ENCODE measurements around the gene USP20.

Gene USP20

DNA sequence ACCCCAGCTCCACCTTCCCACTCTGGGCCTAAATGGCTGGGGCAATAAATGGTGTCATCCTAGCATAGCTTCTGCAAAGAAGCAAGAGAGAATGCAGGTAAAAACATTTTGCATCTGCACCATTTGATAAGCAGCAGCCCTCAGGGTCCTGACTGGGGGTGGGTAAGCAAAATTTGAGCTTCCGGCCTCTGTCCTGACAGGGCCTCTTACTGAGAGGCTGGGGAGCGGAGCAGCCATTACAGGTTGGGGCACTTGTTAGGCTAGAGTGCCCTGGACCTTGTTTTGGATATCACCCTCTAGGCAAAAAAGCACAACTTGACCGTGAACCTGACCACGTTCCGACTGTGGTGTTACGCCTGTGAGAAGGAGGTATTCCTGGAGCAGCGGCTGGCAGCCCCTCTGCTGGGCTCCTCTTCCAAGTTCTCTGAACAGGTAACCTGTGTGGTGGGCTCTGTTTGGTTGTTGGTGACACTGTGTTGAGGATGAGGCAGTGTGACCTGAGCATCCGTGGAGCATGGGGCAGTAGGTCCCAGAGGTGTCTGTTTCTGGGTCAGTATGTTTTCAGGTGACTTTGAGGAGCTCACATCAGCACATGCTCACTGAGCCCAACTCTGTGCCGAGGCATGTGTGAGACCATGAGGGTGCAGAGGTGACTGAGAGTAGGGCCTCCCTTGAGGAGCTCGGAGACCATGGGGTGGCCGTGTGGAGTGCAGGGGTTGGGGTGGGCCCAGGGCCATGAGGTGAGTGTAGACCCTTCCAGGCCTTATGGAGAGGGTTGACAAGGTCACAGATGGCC is 23.1 kb downstream of the USP20 start:
- FAIRE-seq (no peak), DNase-seq (ENCODE audit: insufficient read length) (no peak)
- TF ChIP-seq POLR2AphosphoS5 (IDR thresholded peaks at IDR 0.05; ENCODE audit: low read depth, low read length): no peak
- no peak for TF ChIP-seq POLR2A (IDR thresholded peaks at IDR 0.05; ENCODE audit: low read depth, low read length)
- TF ChIP-seq TAF1 (IDR thresholded peaks at IDR 0.05; ENCODE audit: borderline replicate concordance, low read depth, low read length): no peak

DNA sequence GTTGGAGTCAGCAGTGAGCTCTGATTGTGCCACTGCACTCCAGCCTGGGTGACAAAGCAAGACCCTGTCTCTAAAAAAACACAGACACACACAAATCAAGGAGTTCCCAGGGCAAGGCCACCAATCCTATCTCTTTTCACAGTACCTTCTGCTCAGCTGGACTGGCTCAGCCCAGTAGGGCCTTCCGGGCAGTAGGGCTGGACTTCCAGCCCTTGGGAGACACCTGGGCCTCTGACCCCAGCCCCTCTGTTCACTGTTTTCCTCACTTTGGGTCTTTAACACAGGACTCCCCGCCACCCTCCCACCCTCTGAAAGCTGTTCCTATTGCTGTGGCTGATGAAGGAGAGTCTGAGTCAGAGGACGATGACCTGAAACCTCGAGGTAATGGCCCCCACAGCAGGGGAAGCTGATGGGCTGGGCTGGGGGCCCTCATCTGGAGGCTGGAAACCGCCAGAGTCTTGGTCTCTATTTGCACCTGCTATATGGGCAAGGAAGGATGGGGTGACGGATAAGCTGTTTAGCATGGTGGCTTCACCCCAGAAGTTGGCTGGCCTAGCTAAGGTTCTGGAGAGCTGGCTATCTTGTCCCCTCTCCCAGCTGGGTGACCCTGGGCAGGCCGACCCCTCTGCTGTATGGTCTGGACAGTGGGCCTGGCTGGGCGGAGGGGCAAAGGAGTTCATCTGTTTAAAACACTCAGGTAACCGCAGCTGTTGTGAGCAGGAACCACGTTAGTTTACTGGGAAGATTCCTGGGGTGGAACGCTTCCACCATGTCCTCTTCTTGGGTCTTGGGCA is 25.6 kb downstream of the USP20 start:
- no peak for DNase-seq (ENCODE audit: insufficient read length)
- FAIRE-seq: no peak
- TF ChIP-seq POLR2A (IDR thresholded peaks at IDR 0.05; ENCODE audit: low read depth, low read length) (no peak), TAF1 (IDR thresholded peaks at IDR 0.05; ENCODE audit: borderline replicate concordance, low read depth, low read length) (no peak), POLR2AphosphoS5 (IDR thresholded peaks at IDR 0.05; ENCODE audit: low read depth, low read length) (no peak)

DNA sequence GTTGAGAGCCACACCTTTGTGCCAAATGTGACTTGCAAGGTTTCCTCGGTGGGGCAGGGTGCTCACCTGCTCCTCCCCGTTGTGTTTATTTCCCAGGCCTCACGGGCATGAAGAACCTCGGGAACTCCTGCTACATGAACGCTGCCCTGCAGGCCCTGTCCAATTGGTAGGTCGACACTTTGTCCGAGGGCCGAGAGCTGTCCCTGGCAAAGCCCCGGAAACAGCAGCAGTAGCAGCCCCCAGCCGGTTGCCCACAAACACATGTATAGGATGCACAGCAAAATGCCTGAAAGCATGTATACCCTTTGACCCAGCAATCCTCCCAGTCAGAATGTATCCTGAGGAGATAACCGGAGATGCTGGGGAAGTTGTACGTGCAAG is 26.2 kb downstream of the USP20 start:
- FAIRE-seq (no peak), DNase-seq (ENCODE audit: insufficient read length) (no peak)
- TF ChIP-seq TAF1 (IDR thresholded peaks at IDR 0.05; ENCODE audit: borderline replicate concordance, low read depth, low read length): no peak
- TF ChIP-seq POLR2AphosphoS5 (IDR thresholded peaks at IDR 0.05; ENCODE audit: low read depth, low read length): no peak
- no peak for TF ChIP-seq POLR2A (IDR thresholded peaks at IDR 0.05; ENCODE audit: low read depth, low read length)

DNA sequence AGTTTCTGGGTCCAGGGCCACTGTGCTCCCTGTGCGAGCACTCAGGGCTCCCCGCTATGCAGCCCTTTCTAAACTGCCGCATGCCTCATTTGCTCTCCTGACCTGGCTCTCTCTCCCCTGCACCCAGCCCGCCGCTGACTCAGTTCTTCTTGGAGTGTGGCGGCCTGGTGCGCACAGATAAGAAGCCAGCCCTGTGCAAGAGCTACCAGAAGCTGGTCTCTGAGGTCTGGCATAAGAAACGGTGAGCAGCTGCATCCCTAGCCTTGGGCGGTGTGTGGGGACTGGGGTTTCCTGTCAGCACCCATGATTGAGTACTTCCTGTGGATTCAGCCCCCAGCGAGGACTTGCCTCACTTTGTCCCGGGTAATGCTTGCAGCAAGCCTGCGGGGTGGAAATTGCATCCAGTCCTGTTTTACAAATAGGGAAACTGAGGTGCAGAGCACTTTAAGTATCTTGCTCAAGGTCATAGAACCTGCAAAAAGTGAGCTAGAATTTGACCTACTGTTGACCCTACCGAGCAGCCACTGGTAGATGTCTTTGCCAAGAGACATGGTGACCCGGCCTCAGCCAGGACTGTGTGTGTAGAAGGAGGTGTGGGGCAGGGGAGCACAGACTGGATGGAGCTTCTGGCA is 27.9 kb downstream of the USP20 start:
- DNase-seq (ENCODE audit: insufficient read length): no peak

DNA sequence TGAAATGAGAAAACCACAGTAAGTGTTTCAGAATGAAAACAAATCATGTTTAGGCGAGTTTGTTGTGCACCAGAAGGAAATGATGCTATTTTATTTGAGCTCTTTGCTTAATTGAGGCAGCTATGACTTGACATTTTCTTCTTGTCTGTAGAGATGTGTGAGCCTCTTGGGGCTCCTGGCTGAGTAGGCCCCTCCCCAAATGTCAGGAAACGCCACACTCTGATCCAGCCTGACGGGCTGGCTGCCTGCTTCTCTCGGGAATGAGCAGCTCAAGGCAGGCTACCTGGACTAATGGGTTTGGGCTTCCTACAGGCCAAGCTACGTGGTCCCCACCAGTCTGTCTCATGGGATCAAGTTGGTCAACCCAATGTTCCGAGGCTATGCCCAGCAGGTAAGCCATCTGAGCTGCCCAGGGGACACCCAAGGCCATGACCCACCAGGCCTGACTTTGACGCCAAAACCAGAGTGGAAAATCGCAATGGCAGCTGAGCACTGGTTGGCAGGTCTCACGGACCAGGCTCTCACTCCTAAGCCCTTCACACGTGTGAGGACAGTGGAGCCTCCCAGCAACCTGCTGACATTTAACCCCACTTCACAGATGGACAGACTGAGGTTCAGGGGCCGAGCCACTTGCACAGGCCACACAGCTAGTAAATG is 29.9 kb downstream of the USP20 start:
- DNase-seq (ENCODE audit: insufficient read length) (no peak), FAIRE-seq (no peak)
- no peak for TF ChIP-seq POLR2A (IDR thresholded peaks at IDR 0.05; ENCODE audit: low read depth, low read length)
- TF ChIP-seq TAF1 (IDR thresholded peaks at IDR 0.05; ENCODE audit: borderline replicate concordance, low read depth, low read length): no peak
- no peak for TF ChIP-seq POLR2AphosphoS5 (IDR thresholded peaks at IDR 0.05; ENCODE audit: low read depth, low read length)

More for the DNA sequence above, 27.9 kb downstream of the USP20 start:
- TF ChIP-seq POLR2A (IDR thresholded peaks at IDR 0.05; ENCODE audit: low read depth, low read length) (no peak), POLR2AphosphoS5 (IDR thresholded peaks at IDR 0.05; ENCODE audit: low read depth, low read length) (no peak), TAF1 (IDR thresholded peaks at IDR 0.05; ENCODE audit: borderline replicate concordance, low read depth, low read length) (no peak)
- no peak for FAIRE-seq

DNA sequence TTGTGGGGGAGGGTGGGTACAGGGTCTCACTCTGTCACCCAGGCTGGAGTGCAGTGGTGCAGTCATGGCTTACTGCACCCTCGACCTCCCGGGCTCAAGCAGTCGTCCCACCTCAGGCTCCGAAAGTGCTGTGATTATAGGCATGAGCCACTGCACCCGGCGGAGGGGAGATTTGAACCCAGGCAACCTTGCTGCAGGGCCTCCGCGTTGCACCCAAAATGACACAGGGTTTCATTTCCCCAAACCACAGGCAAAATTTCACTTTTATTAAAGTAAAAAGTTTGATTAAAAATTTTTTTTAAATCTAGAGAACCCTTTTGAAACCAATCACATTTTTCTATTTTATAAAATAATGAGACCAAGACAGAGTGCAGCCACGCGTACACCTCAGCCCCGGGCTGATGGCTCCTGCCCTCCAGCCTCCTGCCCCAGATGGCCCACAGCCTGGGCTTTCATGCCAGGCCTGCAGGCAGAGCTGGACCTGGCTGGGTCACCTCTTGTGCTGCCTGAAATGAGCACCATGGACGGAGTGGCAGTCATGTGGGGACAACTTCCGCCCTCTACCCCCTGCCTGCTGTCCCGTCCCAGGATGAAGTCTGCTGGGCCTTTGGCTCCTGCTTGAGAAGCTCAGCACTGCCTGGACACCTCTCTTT is 30.5 kb downstream of the USP20 start:
- no peak for FAIRE-seq
- no peak for DNase-seq (ENCODE audit: insufficient read length)
- TF ChIP-seq POLR2AphosphoS5 (IDR thresholded peaks at IDR 0.05; ENCODE audit: low read depth, low read length) (no peak), POLR2A (IDR thresholded peaks at IDR 0.05; ENCODE audit: low read depth, low read length) (no peak), TAF1 (IDR thresholded peaks at IDR 0.05; ENCODE audit: borderline replicate concordance, low read depth, low read length) (no peak)

DNA sequence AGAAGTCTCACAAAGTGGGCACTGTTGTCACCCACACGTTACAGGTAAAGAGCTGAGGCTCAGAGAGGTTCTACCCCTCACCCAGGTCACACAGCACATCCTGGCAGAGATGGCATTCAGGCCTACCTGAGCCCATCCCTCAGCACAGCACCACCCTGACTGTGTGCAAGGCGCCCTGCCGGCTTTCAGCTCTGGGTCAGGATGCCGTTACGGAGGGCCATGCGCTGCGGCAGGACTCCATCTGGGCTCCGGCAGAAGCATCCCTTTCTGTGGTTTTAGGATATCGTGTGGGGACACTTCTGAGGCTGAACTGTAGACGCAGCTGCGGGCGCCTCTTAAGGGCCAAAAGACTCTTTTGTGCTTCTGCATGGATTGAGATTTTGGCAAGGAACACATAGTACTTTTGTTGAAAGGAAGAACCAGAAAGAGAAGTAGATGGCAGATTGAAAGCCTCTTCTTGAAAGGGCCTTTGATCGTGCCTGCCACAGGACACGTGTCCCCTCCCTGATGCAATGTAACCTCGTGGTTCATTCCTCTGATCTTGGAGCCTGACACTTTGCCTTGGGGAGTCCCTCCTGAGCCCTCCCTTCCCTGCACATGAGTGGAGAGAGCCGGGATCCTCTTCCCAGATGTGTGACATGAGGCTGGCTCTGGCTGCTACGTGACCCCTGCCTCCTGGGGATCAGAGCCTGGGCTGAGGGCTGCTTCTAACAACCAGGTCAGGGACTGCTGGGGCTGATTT is 31.3 kb downstream of the USP20 start:
- TF ChIP-seq POLR2AphosphoS5 (IDR thresholded peaks at IDR 0.05; ENCODE audit: low read depth, low read length) (no peak), POLR2A (IDR thresholded peaks at IDR 0.05; ENCODE audit: low read depth, low read length) (no peak), TAF1 (IDR thresholded peaks at IDR 0.05; ENCODE audit: borderline replicate concordance, low read depth, low read length) (no peak)
- DNase-seq (ENCODE audit: insufficient read length) (no peak), FAIRE-seq (no peak)

DNA sequence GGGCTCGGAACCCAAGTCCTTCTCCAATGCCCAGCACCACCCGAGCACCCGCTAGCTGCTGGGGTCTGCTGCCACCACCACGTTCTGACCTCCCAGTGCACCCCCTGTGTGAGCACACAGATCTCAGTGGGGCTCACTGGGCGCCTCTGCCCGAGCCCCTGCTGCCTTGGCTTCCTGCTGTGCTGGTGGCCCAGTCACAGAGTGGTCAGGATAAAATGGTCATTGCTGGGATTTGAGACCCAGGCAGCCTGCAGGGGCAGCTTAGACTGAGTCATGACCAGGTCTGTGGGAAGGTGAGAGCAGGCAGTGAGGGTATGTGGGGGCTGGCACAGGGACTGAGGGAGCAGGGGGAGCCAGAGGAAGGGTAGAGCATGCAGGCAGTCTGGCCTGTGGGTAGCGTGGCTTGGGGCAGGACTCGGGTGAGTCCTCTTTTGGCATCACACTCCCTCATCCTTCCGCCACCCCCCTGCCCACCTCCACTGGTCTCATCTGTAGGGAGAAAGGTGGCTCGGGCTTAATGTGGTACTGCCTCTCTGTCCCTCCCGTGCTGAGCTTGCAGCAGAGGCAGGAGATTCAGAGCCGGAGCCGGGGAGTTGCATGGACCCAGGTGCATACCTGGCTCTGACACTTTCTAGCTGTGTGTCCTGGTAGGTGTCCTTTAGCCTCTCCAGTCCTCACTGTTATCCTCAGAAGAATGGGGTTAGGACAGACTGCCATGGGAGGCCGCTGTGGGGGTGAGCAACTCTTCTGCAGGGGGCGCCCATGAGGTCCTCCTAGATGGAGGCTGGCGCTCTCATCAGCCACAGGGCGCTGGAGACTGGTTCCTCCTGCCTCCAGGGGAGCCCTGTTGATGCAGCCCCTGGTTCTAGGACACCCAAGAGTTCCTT is 32.1 kb downstream of the USP20 start:
- DNase-seq (ENCODE audit: insufficient read length) (no peak), FAIRE-seq (no peak)
- TF ChIP-seq POLR2AphosphoS5 (IDR thresholded peaks at IDR 0.05; ENCODE audit: low read depth, low read length) (no peak), TAF1 (IDR thresholded peaks at IDR 0.05; ENCODE audit: borderline replicate concordance, low read depth, low read length) (no peak), POLR2A (IDR thresholded peaks at IDR 0.05; ENCODE audit: low read depth, low read length) (no peak)

DNA sequence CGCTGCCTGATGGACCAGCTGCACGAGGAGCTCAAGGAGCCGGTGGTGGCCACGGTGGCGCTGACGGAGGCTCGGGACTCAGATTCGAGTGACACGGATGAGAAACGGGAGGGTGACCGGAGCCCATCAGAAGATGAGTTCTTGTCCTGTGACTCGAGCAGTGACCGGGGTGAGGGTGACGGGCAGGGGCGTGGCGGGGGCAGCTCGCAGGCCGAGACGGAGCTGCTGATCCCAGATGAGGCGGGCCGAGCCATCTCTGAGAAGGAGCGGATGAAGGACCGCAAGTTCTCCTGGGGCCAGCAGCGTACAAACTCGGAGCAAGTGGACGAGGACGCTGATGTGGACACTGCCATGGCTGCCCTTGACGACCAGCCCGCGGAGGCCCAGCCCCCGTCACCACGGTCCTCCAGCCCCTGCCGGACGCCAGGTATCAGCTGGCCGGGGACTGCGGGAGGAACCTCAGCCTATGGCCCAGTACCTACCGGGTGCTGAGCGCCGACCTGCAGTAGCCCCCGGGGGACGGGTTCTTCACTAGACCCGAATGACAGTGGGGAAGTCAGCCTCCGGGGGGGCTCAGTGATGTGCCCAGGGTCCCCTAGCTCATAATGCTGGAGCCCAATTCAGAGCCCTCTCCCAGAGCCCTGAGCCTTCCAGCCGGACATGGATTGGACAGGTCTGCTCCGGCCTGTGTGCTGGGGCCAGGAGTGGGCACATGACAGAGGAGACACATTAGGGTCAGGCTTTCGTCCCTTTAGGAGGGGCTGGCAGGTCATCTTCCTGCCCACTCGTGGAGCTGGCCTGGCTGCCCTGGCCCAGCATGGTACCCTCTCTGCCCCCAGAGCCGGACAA is 33.0 kb downstream of the USP20 start:
- no peak for FAIRE-seq
- no peak for TF ChIP-seq POLR2A (IDR thresholded peaks at IDR 0.05; ENCODE audit: low read depth, low read length)
- no peak for TF ChIP-seq POLR2AphosphoS5 (IDR thresholded peaks at IDR 0.05; ENCODE audit: low read depth, low read length)
- no peak for TF ChIP-seq TAF1 (IDR thresholded peaks at IDR 0.05; ENCODE audit: borderline replicate concordance, low read depth, low read length)
- DNase-seq (ENCODE audit: insufficient read length): no peak

All from GM12892 (cell line).